ENCODE results near the gene SP6.

SP6 gene

DNA sequence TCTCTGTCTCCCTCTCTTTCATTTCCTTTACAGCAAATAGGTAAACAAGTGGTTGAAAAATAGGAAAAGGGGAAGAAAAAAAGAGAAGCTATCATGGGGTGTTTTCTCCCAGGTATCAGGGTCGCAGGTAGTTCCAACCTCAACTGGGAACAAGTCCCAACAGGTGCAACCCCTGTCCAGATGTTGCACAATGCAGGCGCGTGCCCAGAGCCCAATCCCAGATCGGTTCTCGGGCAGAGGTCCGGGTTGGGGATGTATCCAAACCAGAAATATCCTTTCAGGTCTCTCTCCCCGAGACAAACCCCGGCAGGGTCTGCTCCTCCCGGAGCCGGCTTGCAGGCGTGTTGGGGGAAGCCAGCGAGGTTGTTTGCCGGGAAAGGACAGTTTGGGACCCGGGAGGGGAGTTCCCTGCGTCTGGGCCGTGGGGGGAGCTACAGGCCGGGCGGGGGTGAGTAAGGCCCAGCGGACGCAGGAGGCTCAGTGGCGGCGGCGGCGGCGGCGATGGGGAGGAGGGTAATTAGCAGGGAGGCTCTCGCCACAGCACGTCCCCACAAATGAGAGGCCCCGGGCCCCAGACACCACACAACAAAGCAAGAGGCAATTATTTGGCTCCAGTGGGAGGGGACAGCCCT, 21.2 kb upstream of the SP6 start:
- Histone ChIP-seq H3K4me3 (ENCODE audit: low read depth in 1 of 2, low read length in 1 of 2) (no peak overlapping the region), H3K36me3 (no peaks in the 10 kb centered on the region), H3K4me1 (ENCODE audit: control insufficient read depth in 1 of 2, insufficient read depth in 1 of 2, low read depth in 1 of 2, low read length in 1 of 2) (no peaks in the 10 kb centered on the region), H3K9me3 (no peaks in the 10 kb centered on the region), H3K27ac (no peak overlapping the region), H3K27me3 (peaks cover 80% of the 10 kb centered on the region)
- no peak for TF ChIP-seq CTCF (IDR thresholded peaks at IDR 0.05)

DNA sequence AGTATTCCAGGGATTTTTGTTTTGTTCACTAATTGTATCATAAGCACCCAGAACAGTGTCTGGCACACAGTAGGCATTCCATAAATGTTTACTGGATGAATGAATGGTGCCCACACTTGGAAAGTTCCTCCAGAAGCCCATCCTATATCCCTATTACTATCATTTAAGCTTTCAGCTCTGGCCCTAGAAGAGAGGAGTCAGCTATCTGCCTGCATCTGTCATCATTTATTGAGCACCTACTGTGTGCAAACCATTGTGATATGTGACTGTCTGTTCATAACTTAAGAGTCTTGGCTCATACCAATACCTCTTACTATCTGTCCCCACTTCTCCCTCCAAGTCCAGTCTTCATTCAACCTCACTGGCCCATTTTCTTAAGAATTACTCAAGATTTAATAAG, 20.1 kb upstream of the SP6 start:
- no peaks in the 10 kb centered on the region for H3K36me3 ChIP-seq
- H3K27ac ChIP-seq, result no peak overlapping the region
- no peaks in the 10 kb centered on the region for H3K4me1 ChIP-seq (ENCODE audit: control insufficient read depth in 1 of 2, insufficient read depth in 1 of 2, low read depth in 1 of 2, low read length in 1 of 2)
- H3K27me3 ChIP-seq, result peaks cover 87% of the 10 kb centered on the region
- no peaks in the 10 kb centered on the region for H3K9me3 ChIP-seq
- no peak for TF ChIP-seq CTCF (IDR thresholded peaks at IDR 0.05)
- no peak overlapping the region for H3K4me3 ChIP-seq (ENCODE audit: low read depth in 1 of 2, low read length in 1 of 2)

GRCh38 chr17:47870056-47870455, 19.1 kb upstream of the SP6 start:
- Histone ChIP-seq H3K4me3 (ENCODE audit: low read depth in 1 of 2, low read length in 1 of 2) (no peak overlapping the region), H3K36me3 (no peaks in the 10 kb centered on the region), H3K9me3 (no peaks in the 10 kb centered on the region), H3K27me3 (peaks cover 87% of the 10 kb centered on the region), H3K27ac (no peak overlapping the region), H3K4me1 (ENCODE audit: control insufficient read depth in 1 of 2, insufficient read depth in 1 of 2, low read depth in 1 of 2, low read length in 1 of 2) (no peaks in the 10 kb centered on the region)
- TF ChIP-seq CTCF (IDR thresholded peaks at IDR 0.05), result no peak

GRCh38 chr17:47869114-47869513, 18.2 kb upstream of the SP6 start:
- no peaks in the 10 kb centered on the region for H3K9me3 ChIP-seq
- H3K4me3 ChIP-seq (ENCODE audit: low read depth in 1 of 2, low read length in 1 of 2), result no peak overlapping the region
- H3K27ac ChIP-seq, result no peak overlapping the region
- peaks cover 88% of the 10 kb centered on the region for H3K27me3 ChIP-seq
- H3K36me3 ChIP-seq, result no peaks in the 10 kb centered on the region
- no peak for TF ChIP-seq CTCF (IDR thresholded peaks at IDR 0.05)
- no peaks in the 10 kb centered on the region for H3K4me1 ChIP-seq (ENCODE audit: control insufficient read depth in 1 of 2, insufficient read depth in 1 of 2, low read depth in 1 of 2, low read length in 1 of 2)

DNA sequence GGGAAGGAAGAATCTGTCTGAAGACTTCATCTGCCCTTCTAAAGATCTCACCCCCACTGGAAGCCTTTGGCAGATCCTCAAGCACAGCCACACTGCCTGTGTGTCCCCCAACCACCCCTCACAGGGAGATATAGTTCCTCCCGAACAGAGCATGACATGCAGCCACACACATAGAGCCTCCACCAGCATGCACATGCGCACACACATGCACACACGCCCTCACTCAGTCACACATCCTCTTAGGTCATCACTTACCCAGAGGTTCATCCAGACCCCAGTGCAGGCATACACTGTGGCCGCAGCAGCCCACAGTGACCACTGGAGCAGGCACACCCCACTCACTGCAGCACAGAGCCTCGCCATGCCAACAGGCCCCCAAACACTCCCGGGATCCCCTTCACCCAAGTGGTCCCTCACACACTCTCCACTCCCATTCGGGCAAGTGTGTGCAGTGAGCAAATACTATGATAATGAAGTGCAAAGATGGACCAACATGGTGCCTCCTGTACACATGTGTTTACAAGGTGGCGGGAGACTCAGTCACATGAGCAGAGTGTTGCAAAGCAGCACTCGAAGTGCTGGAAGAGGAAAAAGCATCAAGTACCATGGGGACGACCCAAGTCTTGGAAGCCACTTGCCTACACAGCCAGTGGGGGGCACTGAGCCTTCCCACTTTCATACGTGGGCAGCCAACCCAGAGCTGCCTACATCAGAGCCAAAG, 17.0 kb upstream of the SP6 start:
- H3K36me3 ChIP-seq, result no peaks in the 10 kb centered on the region
- no peaks in the 10 kb centered on the region for H3K4me1 ChIP-seq (ENCODE audit: control insufficient read depth in 1 of 2, insufficient read depth in 1 of 2, low read depth in 1 of 2, low read length in 1 of 2)
- H3K4me3 ChIP-seq (ENCODE audit: low read depth in 1 of 2, low read length in 1 of 2), result no peak overlapping the region
- H3K9me3 ChIP-seq, result no peaks in the 10 kb centered on the region
- H3K27ac ChIP-seq, result no peak overlapping the region
- peaks cover 83% of the 10 kb centered on the region for H3K27me3 ChIP-seq
- TF ChIP-seq CTCF (IDR thresholded peaks at IDR 0.05), result no peak

Data from neutrophil (primary cell).